HL-60 (cell line): ENCODE data around the gene SLC35B2.
A peak's percentile ranks its signal among the peaks of the same experiment; 100 is the strongest.

Experiments
- DNase-seq, 2 experiments: peaks; one replicate each; pipeline ENCODE4 v3.0.0-alpha.2; 2010 to 2020; ENCODE audit warnings: low read depth in 1 of 2, low spot score in 1 of 2
- H3K27ac ChIP-seq: fragments of 250-450 bp; sonication (Bioruptor Pico); replicated peaks from 2 replicates; pipeline ENCODE4 v1.5.1; 2020; ENCODE audit warnings: mild to moderate bottlenecking, moderate library complexity
- H3K27me3 ChIP-seq: fragments of 250-450 bp; sonication (Bioruptor Pico); 2 replicates; pipeline ENCODE4 v1.5.1; 2021; ENCODE audit warnings: mild to moderate bottlenecking, moderate library complexity; ENCODE audit not compliant: insufficient read depth, poor library complexity, severe bottlenecking
- H3K4me3 ChIP-seq: replicated peaks from 2 replicates; pipeline ENCODE4 v1.5.1; 2011; ENCODE audit warnings: mild to moderate bottlenecking, control low read depth, low read length; ENCODE audit not compliant: insufficient read depth
- GABPA ChIP-seq: IDR thresholded peaks from 2 replicates; pipeline ENCODE4 v1.6.1; 2012; ENCODE audit warnings: low read depth
- POLR2AphosphoS5 ChIP-seq: IDR thresholded peaks from 2 replicates; pipeline ENCODE4 v1.6.1; 2012; ENCODE audit warnings: low read depth
- REST ChIP-seq: IDR thresholded peaks from 2 replicates; pipeline ENCODE4 v1.6.1; 2012; ENCODE audit warnings: low read depth; ENCODE audit not compliant: insufficient replicate concordance
- SPI1 ChIP-seq: IDR thresholded peaks from 2 replicates; pipeline ENCODE4 v1.6.1; 2012; ENCODE audit warnings: low read depth, mild to moderate bottlenecking, borderline replicate concordance
- TF ChIP-seq, protein P1 (sequence below): IDR thresholded peaks from one replicate; pipeline ENCODE4 v1.5.1; 2011; ENCODE audit warnings: low read length, control low read depth, inconsistent platforms; ENCODE audit not compliant: insufficient read depth

SLC35B2 gene

DNA sequence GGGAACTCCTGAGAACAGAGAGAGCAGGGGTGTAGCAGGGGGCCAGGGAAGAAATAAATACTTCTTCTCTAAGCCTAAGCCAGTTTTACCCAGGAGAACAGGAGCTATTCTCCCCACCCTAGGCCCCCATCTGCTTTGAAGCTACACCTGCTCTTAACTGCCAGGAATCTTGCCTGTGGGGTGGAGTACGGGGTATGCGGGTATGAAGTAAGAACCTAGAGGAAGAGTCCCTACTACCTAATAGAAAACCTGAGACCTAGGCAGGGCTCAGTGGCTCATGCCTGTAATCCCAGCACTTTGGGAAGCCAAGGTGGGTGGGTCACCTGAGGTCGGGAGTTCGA, 32.4 kb downstream of the SLC35B2 start:
- TF ChIP-seq POLR2AphosphoS5 (no peak), SPI1 (no peak), GABPA (no peak), REST (no peak)
- TF ChIP-seq, protein P1, sequence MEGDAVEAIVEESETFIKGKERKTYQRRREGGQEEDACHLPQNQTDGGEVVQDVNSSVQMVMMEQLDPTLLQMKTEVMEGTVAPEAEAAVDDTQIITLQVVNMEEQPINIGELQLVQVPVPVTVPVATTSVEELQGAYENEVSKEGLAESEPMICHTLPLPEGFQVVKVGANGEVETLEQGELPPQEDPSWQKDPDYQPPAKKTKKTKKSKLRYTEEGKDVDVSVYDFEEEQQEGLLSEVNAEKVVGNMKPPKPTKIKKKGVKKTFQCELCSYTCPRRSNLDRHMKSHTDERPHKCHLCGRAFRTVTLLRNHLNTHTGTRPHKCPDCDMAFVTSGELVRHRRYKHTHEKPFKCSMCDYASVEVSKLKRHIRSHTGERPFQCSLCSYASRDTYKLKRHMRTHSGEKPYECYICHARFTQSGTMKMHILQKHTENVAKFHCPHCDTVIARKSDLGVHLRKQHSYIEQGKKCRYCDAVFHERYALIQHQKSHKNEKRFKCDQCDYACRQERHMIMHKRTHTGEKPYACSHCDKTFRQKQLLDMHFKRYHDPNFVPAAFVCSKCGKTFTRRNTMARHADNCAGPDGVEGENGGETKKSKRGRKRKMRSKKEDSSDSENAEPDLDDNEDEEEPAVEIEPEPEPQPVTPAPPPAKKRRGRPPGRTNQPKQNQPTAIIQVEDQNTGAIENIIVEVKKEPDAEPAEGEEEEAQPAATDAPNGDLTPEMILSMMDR: no peak
- Histone ChIP-seq H3K27ac (peak overlapping the region; percentile 86), H3K4me3 (peak overlapping the region; percentile 78), H3K27me3 (no peaks in the 10 kb centered on the region)
- DNase-seq: no peak

- Histone ChIP-seq H3K27ac (peak overlapping the region; percentile 86), H3K27me3 (no peaks in the 10 kb centered on the region), H3K4me3 (peak overlapping the region; percentile 78)
- no peak for DNase-seq
- no peak for TF ChIP-seq SPI1
These were observed 33.0 kb downstream of the SLC35B2 start for GRCh38 chr6:44224029-44224964.

GRCh38 chr6:44223319-44224028, 33.9 kb downstream of the SLC35B2 start, which contains the start of gene SLC29A1:
SLC29A1 (plus strand) TSS chr6:44223595; CDS start chr6:44227314, 3,719 bp downstream.
- Histone ChIP-seq H3K27me3 (no peaks in the 10 kb centered on the region), H3K4me3 (peak within 1 kb of the TSS; percentile 78), H3K27ac (peak within 1 kb of the TSS; percentile 86)
- TF ChIP-seq POLR2AphosphoS5 (peak; percentile 90), SPI1 (no peak)
- DNase-seq: peak; percentile 77 to 88

DNA sequence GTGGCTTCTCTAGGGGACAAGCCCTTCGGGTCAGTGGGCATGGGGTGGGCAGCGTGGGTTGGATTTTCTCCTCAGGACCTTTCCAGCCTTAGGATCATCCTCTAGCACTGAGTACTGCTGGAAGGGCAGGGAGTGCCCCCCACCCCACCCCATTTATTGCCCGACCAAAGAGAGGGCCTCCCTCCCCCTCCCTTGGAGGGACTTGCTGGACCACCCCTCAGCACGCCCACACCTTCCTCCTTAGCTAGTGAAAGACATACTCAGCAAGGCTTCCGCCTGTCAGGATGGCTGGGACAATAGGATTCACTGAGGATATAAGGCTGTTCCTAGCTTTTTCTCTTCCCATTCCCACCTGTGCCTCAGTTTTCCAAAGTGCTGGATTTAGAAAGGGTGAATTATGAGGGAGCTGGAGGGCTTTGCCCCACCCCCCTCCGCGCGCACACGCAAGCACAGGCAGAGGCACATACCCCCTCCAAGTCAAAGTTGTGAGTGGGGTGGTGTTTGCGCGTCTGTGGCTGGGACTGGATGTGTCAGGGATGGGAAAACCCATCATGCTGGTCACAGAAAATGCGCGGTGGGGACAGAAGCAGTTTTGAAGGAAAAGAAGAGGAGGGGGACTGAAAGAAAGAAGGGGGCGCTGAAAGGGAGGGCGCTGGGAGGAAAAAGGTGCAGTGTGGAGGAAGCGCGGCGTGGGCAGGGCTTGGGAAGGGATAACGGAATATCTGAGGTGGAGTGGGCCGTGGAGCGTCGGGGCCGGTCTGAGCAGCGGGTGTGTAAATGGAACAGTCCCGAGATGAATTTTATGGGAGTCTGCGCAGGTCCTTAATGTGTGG, 34.6 kb downstream of the SLC35B2 start:
- Histone ChIP-seq H3K27ac (peak overlapping the region; percentile 86; the same call in 1 of the 2 replicates), H3K27me3 (no peaks in the 10 kb centered on the region), H3K4me3 (peak overlapping the region; percentile 78)
- DNase-seq: no peak
- TF ChIP-seq POLR2AphosphoS5 (no peak), REST (no peak), GABPA (no peak), SPI1 (no peak)
- TF ChIP-seq, protein P1: no peak
